Activated T-cell treated with anti-CD3 and anti-CD28 coated beads, Interleukin-2, amount 50 U/mL, for 72 hours (primary cell): ENCODE data around the gene HOXB9. TPM values are rescaled to one million over a fixed set of nuclear protein-coding genes. Genes with fewer than 3 reads are reported as not detected.
A peak's percentile ranks its signal among the peaks of the same experiment; 100 is the strongest.

Source experiments
- ATAC-seq, 2 donors: fragments of 150-1000 bp; cut with Tn5 transposase; replicated peaks in 1 of 2; 2 replicates each; pipeline ENCODE4 v1.10.0; 2021; ENCODE audit warnings: moderate library complexity in 2 of 2, mild to moderate bottlenecking in 1 of 2
- DNase-seq, 2 donors: peaks; one replicate each; pipeline ENCODE4 v3.0.0; 2021 to 2022; ENCODE audit warnings: mixed read lengths in 1 of 2
- H3K27ac Mint-ChIP-seq: one replicate; pipeline ENCODE4 v1.8.0; 2022; ENCODE audit warnings: mild to moderate bottlenecking, moderate library complexity, mixed read lengths
- H3K27me3 Mint-ChIP-seq: one replicate; pipeline ENCODE4 v1.8.0; 2022; ENCODE audit warnings: low read depth, mixed read lengths
- H3K36me3 Mint-ChIP-seq, 2 donors: one replicate each; pipeline ENCODE4 v1.8.0; 2022; ENCODE audit warnings: mixed read lengths in 2 of 2, mild to moderate bottlenecking in 1 of 2; ENCODE audit not compliant: insufficient read depth in 2 of 2
- H3K4me1 Mint-ChIP-seq: one replicate; pipeline ENCODE4 v1.8.0; 2022; ENCODE audit warnings: low read depth, mixed read lengths
- H3K4me3 Mint-ChIP-seq, 2 donors: one replicate each; pipeline ENCODE4 v1.8.0; 2022; ENCODE audit warnings: mild to moderate bottlenecking in 2 of 2, mixed read lengths in 2 of 2, moderate library complexity in 2 of 2
- H3K9me3 Mint-ChIP-seq, 2 donors: one replicate each; pipeline ENCODE4 v1.8.0; 2022; ENCODE audit warnings: mixed read lengths in 2 of 2
- total RNA-seq, 2 donors: library from RNA; stranded (reverse); gene quantifications; one replicate each; pipeline ENCODE4 v1.2.3, GENCODE V29; 2022

Gene HOXB9
- total RNA-seq, 2 donors from 2014 or later: 15.0 to 23.0 TPM

- Mint-ChIP-seq H3K9me3 (no peaks in the 10 kb centered on the region), H3K4me3 (no peak overlapping the region), H3K27me3 (peaks cover 91% of the 10 kb centered on the region)
Observed at GRCh38 chr17:48644159-48644558, 18.0 kb upstream of the HOXB9 start.

GRCh38 chr17:48643697-48644012, 17.5 kb upstream of the HOXB9 start:
- Mint-ChIP-seq H3K27ac (no peak overlapping the region), H3K4me3 (no peak overlapping the region)
- no peak for ATAC-seq

More at GRCh38 chr17:48644159-48644558, 18.0 kb upstream of the HOXB9 start:
- Mint-ChIP-seq H3K4me1 (peaks cover 37% of the 10 kb centered on the region), H3K36me3 (peaks cover 0 to 4% of the 10 kb centered on the region in 2 donors), H3K27ac (no peak overlapping the region)
- DNase-seq (no peak), ATAC-seq (no peak)

GRCh38 chr17:48642843-48643696, 16.9 kb upstream of the HOXB9 start:
- ATAC-seq (no peak), DNase-seq (no peak)
- Mint-ChIP-seq H3K36me3 (peaks cover 0 to 4% of the 10 kb centered on the region in 2 donors), H3K27ac (no peak overlapping the region), H3K4me3 (no peak overlapping the region), H3K27me3 (peaks cover 93% of the 10 kb centered on the region), H3K9me3 (no peaks in the 10 kb centered on the region), H3K4me1 (peaks cover 37% of the 10 kb centered on the region)

More at GRCh38 chr17:48643697-48644012, 17.5 kb upstream of the HOXB9 start:
- Mint-ChIP-seq H3K36me3 (peaks cover 0 to 4% of the 10 kb centered on the region in 2 donors), H3K27me3 (peaks cover 93% of the 10 kb centered on the region), H3K4me1 (peaks cover 37% of the 10 kb centered on the region), H3K9me3 (no peaks in the 10 kb centered on the region)
- no peak for DNase-seq

- ATAC-seq: no peak
- no peak overlapping the region for H3K27ac Mint-ChIP-seq
- H3K36me3 Mint-ChIP-seq: peaks cover 0 to 2% of the 10 kb centered on the region in 2 donors
- peak overlapping the region; percentile 7 to 54 for H3K4me3 Mint-ChIP-seq
- H3K9me3 Mint-ChIP-seq: no peaks in the 10 kb centered on the region
- no peak for DNase-seq
- H3K4me1 Mint-ChIP-seq: peaks cover 30% of the 10 kb centered on the region
- peaks cover 94% of the 10 kb centered on the region for H3K27me3 Mint-ChIP-seq
Observed at GRCh38 chr17:48642059-48642842, 16.1 kb upstream of the HOXB9 start.

- no peak overlapping the region for H3K27ac Mint-ChIP-seq
- no peaks in the 10 kb centered on the region for H3K36me3 Mint-ChIP-seq
- no peaks in the 10 kb centered on the region for H3K9me3 Mint-ChIP-seq
- DNase-seq: no peak
- H3K27me3 Mint-ChIP-seq: peaks cover 95% of the 10 kb centered on the region
- H3K4me3 Mint-ChIP-seq: peak overlapping the region; percentile 25 to 54
- peaks cover 28% of the 10 kb centered on the region for H3K4me1 Mint-ChIP-seq
- ATAC-seq: no peak
Observed at GRCh38 chr17:48641541-48642058, 15.4 kb upstream of the HOXB9 start.

- Mint-ChIP-seq H3K4me3 (no peak overlapping the region), H3K27me3 (peaks cover 98% of the 10 kb centered on the region), H3K36me3 (no peaks in the 10 kb centered on the region), H3K9me3 (no peaks in the 10 kb centered on the region), H3K4me1 (peaks cover 30% of the 10 kb centered on the region), H3K27ac (no peak overlapping the region)
- ATAC-seq (no peak), DNase-seq (no peak)
Observed at GRCh38 chr17:48640858-48641180, 14.7 kb upstream of the HOXB9 start.

GRCh38 chr17:48639982-48640857, 14.1 kb upstream of the HOXB9 start:
- ATAC-seq: no peak
- Mint-ChIP-seq H3K27ac (no peak overlapping the region), H3K36me3 (no peaks in the 10 kb centered on the region), H3K9me3 (no peaks in the 10 kb centered on the region), H3K4me3 (no peak overlapping the region), H3K4me1 (peaks cover 26% of the 10 kb centered on the region), H3K27me3 (peaks cover 98% of the 10 kb centered on the region)
- no peak for DNase-seq

- no peak for ATAC-seq
- Mint-ChIP-seq H3K4me1 (peaks cover 31% of the 10 kb centered on the region), H3K27ac (no peak overlapping the region), H3K27me3 (peaks cover 98% of the 10 kb centered on the region), H3K36me3 (no peaks in the 10 kb centered on the region), H3K9me3 (no peaks in the 10 kb centered on the region), H3K4me3 (no peak overlapping the region)
- DNase-seq: no peak
Observed at GRCh38 chr17:48639136-48639535, 13.0 kb upstream of the HOXB9 start.

- H3K36me3 Mint-ChIP-seq: no peaks in the 10 kb centered on the region
- H3K27ac Mint-ChIP-seq: no peak overlapping the region
- peaks cover 96% of the 10 kb centered on the region for H3K27me3 Mint-ChIP-seq
- no peak for DNase-seq
- H3K4me3 Mint-ChIP-seq: no peak overlapping the region
- H3K9me3 Mint-ChIP-seq: no peaks in the 10 kb centered on the region
- no peak for ATAC-seq
- H3K4me1 Mint-ChIP-seq: peaks cover 34% of the 10 kb centered on the region
Observed at GRCh38 chr17:48637323-48638260, 11.4 kb upstream of the HOXB9 start.

GRCh38 chr17:48636177-48637018, 10.2 kb upstream of the HOXB9 start:
- H3K4me1 Mint-ChIP-seq: peaks cover 27% of the 10 kb centered on the region
- ATAC-seq (peak; percentile 85 to 87), DNase-seq (peak; percentile 81 to 84)
- H3K36me3 Mint-ChIP-seq: no peaks in the 10 kb centered on the region
- H3K9me3 Mint-ChIP-seq: no peaks in the 10 kb centered on the region
- H3K27me3 Mint-ChIP-seq: peaks cover 96% of the 10 kb centered on the region
- H3K27ac Mint-ChIP-seq: no peak overlapping the region
- peak overlapping the region in 1 of 2 donors; percentile 60 for H3K4me3 Mint-ChIP-seq

- Mint-ChIP-seq H3K4me1 (peaks cover 24% of the 10 kb centered on the region), H3K27me3 (peaks cover 98% of the 10 kb centered on the region), H3K36me3 (no peaks in the 10 kb centered on the region), H3K9me3 (no peaks in the 10 kb centered on the region), H3K27ac (no peak overlapping the region), H3K4me3 (peak overlapping the region; percentile 81 to 82)
- DNase-seq (no peak), ATAC-seq (no peak)
Observed at GRCh38 chr17:48634493-48635208, 8.5 kb upstream of the HOXB9 start.
